22Rv1 (cell line): Measurements from ENCODE around the gene GALNT17.

Experiments
- ZFX ChIP-seq: fragments of 450-650 bp; IDR thresholded peaks from 2 replicates; pipeline ENCODE4 v1.6.1; 2017; ENCODE audit warnings: antibody characterized with exemption, borderline replicate concordance
- TF ChIP-seq, protein P1 (sequence below): fragments of 450-650 bp; IDR thresholded peaks from 2 replicates; pipeline ENCODE4 v1.5.1; 2017; ENCODE audit warnings: mild to moderate bottlenecking

- TF ChIP-seq, protein P1, sequence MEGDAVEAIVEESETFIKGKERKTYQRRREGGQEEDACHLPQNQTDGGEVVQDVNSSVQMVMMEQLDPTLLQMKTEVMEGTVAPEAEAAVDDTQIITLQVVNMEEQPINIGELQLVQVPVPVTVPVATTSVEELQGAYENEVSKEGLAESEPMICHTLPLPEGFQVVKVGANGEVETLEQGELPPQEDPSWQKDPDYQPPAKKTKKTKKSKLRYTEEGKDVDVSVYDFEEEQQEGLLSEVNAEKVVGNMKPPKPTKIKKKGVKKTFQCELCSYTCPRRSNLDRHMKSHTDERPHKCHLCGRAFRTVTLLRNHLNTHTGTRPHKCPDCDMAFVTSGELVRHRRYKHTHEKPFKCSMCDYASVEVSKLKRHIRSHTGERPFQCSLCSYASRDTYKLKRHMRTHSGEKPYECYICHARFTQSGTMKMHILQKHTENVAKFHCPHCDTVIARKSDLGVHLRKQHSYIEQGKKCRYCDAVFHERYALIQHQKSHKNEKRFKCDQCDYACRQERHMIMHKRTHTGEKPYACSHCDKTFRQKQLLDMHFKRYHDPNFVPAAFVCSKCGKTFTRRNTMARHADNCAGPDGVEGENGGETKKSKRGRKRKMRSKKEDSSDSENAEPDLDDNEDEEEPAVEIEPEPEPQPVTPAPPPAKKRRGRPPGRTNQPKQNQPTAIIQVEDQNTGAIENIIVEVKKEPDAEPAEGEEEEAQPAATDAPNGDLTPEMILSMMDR, result no peak
- TF ChIP-seq ZFX, result no peak
Observed at GRCh38 chr7:71342202-71342601, 210.3 kb downstream of the GALNT17 start.
